ENCODE data around the gene SIRT7.

SIRT7 gene

GRCh38 chr17:81885454-81885853 lies 32.5 kb downstream of the SIRT7 start:
- DNase-seq = no peak

DNA sequence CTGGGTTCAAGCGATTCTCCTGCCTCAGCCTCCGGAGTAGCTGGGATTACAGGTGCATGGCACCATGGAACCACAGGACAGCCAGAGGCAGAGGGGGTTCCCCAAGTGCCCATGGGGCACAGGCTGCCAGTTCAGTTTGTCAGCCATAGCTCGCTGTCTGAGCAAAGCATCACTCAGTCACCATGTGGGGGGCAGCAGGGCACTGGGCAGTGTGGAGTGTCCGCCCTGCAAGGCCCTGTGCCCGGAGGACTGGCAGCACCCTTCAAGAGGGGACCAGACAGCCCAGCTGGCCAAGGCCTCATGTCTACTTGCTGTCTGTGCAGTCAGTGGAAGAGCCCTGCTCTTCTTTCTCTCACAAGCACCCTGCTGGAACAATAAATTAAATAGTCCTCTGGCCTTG lies 33.0 kb downstream of the SIRT7 start:
- DNase-seq = no peak

GRCh38 chr17:81884520-81884919 lies 33.5 kb downstream of the SIRT7 start:
- peak; percentile 37 for DNase-seq

DNA sequence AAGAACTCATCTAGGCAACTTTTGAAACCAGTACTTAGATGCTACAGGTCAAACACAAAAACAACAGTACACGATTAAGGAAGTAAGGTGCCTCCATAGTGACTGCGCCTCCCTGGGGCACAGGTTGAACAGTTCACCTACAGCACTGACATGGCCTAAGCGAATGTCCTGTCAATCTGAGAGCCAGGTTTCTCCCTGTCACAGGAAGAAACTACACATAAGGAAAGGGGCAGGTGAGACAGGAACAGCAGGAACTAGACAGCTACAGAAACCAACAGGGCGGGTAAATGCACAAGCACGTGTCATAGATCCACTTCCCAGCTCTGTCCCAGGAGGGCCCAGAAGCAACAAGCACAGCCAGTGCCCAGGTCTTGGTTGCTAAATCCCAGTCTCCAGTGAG lies 38.9 kb downstream of the SIRT7 start:
- no peak for DNase-seq

GRCh38 chr17:81878294-81878693 lies 39.7 kb downstream of the SIRT7 start:
- DNase-seq = no peak

DNA sequence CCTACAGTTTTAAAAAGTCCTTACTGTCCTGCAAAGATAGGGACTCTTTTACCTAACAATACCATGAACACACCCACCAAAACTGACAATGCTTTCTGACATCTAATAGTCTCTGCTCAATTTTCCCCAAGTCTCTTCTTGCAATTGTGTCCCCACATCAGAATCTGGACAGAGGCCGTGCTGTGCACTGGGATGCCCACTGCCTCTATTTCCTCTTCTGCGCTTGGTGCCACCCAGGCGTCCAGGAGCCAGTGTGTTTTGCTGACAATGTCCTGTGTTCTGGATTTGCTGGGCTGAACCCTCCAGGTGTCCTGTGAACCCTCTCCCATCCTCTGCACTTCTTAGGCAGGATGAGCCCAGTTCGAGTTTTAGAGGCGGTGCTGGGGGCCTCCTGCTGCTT lies 40.4 kb downstream of the SIRT7 start:
- no peak for DNase-seq

DNA sequence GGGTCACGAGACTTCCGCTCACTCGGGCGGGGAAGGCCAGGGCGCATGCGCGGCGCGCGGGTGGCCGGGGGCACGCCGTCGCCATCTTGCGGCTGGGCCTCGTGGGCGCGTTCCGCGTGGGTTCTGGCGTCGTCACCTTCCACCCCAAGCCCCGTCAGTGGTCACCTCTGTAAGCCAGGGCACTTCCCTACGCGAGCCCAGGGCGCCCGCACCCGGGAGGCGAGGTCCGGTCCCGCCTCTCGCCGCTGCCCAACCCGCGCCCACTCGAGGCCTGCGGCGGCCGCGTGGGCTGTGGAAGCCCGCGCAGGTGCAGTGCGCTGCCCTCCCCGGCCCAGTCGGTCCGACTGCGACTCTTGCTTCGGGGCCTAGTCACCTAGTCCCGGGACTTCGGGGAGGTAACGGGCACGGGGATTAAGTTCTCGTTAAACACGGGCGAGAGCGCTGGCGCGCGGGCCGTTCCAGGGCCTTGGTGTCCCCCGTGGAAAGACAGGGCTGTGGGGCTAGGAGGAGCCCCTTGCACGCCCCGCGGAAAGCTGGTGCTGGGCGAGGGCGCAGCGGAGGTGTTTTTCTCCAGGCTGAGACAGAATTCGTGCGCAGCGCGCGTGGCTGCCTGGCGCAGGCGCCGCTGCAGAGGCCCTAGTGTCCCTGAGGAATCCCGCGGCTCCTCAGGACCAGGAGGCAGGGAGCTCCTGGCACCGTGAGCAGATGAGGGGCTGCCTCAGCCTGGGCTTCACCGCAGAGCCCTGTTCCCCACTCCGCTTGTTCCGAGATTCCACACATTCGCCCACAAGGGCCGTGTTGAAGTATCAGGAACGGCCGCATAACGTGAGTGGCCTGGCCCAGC lies 46.4 kb downstream of the SIRT7 start:
- DNase-seq = peak; percentile 92

DNA sequence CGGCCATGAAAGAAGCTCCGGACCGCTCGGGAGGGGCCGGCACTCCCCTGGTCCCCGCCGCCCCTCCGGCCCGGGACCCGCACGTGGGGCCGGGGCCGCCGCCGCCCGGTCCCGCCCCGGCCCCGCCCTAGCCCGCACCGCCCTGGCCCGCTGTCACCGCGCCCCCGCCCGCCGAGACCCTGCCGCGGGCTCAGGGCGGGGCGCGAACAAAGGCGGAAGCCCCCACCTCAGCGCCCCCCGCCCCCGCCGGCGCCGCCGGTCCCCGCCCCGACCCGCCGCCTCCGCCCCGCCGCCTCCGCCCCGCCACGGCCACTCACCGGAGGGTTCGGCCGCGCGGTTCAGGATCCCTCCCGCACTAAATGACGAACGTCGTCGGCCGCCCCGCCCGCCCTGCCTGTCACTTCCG lies 47.0 kb downstream of the SIRT7 start, which contains the start of gene ARHGDIA:
Gene ARHGDIA, minus strand, starts transcription at position 357 of the 406 bp plus-strand sequence. CDS start 1,407 bp downstream, outside the sequence.
- no peak for DNase-seq

DNA sequence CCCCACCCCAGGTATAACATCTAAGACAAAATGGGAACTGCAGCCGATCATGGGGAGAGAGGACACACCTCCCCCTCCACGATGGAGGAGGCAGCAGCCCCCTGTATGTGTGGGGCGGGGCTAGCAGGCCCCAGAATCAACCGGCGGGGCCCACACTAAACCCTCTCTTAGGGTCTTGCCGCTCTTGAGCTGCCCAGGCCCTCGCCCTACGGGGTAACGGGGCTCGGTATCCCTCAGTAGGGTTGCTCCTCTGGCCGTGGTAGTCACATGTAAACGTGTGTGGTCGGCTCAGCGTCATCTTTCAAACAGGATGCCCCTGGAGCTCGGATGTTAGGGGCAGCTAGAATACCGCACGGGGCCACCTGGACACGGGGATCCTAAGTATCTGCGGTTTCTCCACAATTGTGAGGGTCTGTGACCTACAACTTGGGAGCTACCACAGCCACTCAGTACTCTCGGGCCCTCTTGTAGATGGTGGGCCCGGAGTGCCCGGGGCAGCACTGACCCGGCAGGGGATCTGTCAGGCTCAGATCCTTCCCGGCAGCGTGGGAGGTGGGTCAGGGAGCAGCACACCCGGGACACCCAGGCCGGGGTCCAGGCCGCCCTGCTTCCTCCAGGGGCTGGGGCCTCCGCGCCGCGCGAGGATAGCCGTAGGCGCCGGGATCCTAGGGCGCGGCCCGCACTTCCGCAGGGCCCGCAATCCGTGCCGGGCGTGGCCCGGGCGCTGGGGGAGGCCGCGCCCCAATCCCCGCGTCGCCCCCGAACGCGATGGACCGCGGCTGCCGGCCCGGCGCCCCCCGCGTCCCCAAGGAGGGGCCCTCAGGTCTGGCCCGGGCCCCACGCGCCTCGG lies 47.6 kb downstream of the SIRT7 start:
- DNase-seq = peak; percentile 36

GRCh38 chr17:81869221-81870130 lies 48.5 kb downstream of the SIRT7 start:
- peak; percentile 60 for DNase-seq

GRCh38 chr17:81868674-81869220 lies 49.2 kb downstream of the SIRT7 start:
- DNase-seq = peak; percentile 93

DNA sequence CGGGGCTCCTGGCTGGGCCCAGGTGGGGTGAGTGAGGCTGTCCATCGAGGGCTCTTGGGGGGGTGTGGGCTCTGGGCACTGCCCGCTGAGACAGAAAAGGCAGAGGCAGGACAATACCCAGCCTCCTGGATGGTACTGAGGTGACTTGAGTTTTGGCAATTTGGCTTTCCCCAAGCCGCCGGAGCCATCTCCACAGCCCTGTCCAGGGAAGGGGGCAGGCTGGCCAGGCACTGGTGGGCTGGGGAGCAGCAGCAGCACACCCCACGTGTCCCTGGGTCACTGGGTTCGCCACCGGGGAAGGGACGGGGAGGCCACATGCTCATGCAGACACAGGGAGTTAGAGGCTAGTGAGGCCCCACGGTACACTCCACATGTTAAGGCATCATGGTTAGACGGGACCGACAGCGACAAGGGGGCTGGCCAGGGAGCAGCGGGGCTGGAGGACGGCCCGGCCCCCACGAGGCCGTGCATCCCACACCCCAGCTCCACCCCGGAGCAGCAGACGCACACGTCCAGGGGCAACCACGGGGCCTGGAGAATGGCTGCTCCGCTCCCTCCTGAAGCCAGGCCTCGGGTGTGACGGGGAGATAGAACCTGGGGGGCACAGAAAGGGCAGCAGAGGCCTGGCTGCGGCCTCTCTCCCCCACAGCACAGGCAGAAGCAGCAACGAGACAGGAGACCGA lies 49.8 kb downstream of the SIRT7 start:
- no peak for DNase-seq

- DNase-seq = peak; percentile 63
Observed at GRCh38 chr17:81867170-81867990, 50.6 kb downstream of the SIRT7 start.

DNA sequence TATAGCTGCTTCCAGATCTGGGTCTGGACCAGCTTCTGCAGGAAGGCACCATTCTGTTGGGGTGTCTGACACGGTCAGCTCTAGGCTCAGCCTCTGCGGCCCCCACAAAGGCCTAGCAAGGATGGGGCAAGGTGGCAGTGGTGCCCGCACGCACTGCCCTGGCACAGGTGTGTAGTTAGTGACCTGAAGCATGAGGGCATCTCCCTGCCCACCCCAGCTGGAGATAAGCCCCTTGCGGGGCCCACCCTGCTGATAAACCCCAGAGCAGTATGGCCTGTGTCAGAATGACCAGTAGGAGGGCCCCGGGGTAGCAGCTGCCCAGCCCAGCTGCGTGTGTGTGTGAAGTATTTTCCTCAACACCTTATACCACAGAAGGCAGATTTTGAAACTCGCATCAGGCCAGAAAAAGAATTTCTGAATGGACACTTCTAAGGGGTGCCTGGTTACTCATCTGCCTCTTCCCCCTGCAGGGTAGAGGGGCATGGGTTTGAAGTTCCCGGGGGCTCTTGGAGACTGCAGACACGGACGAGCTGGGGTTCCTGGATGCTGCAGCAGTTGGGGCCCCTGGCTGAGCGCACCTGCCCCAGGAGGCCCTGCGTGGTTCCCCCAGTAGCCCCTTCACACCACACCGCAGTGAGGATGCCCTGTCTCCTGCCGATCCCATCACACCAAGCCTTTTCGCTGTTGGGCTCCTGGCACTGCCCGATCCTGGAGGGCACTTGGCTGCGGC lies 51.4 kb downstream of the SIRT7 start:
- peak; percentile 21 for DNase-seq

DNA sequence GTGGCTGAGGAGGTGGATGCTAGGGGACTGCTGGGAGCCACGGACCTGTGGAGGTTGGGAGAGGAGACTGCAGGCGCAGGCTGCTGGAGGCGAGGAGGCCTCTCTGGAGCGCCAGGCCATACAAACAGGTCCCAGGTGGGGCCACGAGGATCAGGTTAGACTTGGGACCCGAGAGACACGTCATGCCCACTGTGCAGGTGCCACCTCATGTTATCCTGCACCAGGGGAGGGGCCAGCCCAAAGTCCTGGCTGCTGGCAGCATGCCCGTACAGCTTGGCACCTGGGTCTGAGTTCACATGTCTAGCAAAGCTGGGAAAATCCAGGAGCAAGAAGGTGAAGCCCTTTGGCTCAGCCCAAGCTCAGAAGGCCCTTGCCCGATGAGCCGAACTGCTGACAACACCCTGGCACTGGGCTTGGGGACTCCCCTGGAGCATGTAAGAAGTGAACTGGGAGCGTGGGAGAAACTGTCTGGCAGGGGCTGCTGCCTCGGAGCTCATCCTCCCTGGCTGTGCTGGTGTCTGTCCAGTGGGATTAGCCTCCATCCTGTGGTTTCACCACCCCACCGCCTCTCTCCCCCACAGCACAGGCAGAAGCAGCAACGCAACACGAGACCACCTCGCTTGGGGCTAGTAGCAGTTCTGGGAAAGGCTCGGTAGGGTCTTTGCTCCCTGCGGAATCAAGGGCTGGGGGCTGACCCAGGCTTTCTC lies 52.1 kb downstream of the SIRT7 start:
- no peak for DNase-seq

DNA sequence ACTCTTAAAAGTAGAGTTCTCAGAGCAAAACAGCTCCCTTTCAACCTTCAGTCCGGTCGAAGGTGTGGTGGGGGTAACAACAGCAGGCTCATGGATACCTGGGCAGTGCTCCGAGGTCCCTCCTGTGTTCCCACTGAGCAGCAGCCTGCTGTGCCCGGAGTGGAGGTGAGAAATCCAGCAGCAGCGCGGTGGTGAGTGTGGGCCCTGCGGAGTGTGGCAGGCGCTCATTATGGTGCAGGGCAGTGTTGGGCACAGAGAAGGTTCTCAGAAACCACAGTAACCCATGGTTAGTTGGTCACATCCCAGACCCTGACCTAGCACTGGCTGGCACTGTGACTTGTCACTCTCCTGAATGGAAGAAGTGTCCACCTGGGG lies 52.6 kb downstream of the SIRT7 start:
- no peak for DNase-seq

- DNase-seq = no peak
Observed at GRCh38 chr17:81863833-81864768, 53.9 kb downstream of the SIRT7 start.

DNA sequence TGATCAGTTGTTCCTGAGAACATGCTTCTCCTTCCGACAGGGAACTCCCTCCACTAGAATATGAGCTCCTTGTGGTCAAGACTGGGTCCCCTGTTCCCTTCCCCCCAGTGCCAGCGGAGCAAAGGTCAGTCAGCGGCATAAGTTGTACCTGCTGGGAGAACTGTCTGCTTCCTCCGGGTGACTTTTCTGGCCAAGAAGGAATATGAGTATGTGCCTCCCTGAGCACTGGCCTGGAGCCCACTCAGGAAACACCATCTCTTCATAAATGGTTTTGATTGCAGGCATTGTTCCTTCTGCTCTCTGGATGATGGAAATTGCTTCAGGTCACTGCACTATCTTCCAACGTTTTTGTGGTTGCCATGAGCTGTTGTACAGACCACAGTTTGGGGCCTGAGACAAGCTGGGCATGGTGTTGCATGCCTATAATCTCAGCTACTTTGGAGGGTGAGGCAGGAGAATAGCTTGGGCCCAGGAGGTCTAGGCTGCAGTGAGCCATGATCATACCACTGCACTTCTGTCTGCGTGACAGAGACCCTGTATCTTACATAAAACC lies 54.8 kb downstream of the SIRT7 start:
- no peak for DNase-seq
